Stimulated activated CD4-positive, alpha-beta T cell treated with anti-CD3 and anti-CD28 coated beads, Interleukin-15, amount 100 ng/mL, for 1 hour (primary cell): ENCODE results near the gene TTC17.
"Not testable (repeated sequence)": the region's sequence is repeated elsewhere in the genome, so short reads cannot be mapped to it uniquely, and the experiment has no call there.

ENCODE experiments used
- DNase-seq, 2 donors: peaks; one replicate each; pipeline ENCODE4 v3.0.0-alpha.2; 2020; ENCODE audit warnings: low read depth in 1 of 2, low spot score in 1 of 2

TTC17 gene

GRCh38 chr11:43447151-43447550, 88.4 kb downstream of the TTC17 start:
- DNase-seq = no peak

GRCh38 chr11:43458486-43458885, 99.8 kb downstream of the TTC17 start:
- DNase-seq = no peak

GRCh38 chr11:43459246-43459645, 100.5 kb downstream of the TTC17 start:
- no peak for DNase-seq

GRCh38 chr11:43462359-43462758, 103.6 kb downstream of the TTC17 start:
- no peak for DNase-seq

- DNase-seq = no peak
Observed at GRCh38 chr11:43467958-43468357, 109.2 kb downstream of the TTC17 start.

- DNase-seq = not testable (repeated sequence)
Observed at GRCh38 chr11:43477491-43477890, 118.8 kb downstream of the TTC17 start.

- DNase-seq = no peak
Observed at GRCh38 chr11:43486141-43486540, 127.4 kb downstream of the TTC17 start.

- no peak for DNase-seq
Observed at GRCh38 chr11:43489869-43490465, 131.2 kb downstream of the TTC17 start.

GRCh38 chr11:43492701-43493100, 134.0 kb downstream of the TTC17 start:
- DNase-seq = no peak

- DNase-seq = no peak
Observed at GRCh38 chr11:43493431-43493830, 134.7 kb downstream of the TTC17 start.

- no peak for DNase-seq
Observed at GRCh38 chr11:43497144-43497543, 138.4 kb downstream of the TTC17 start.

- no peak for DNase-seq
Observed at GRCh38 chr11:43498561-43498960, 139.8 kb downstream of the TTC17 start.

GRCh38 chr11:43503417-43503816, 144.7 kb downstream of the TTC17 start:
- DNase-seq = no peak

GRCh38 chr11:43504316-43504950, 145.7 kb downstream of the TTC17 start:
- no peak for DNase-seq

- DNase-seq = no peak
Observed at GRCh38 chr11:43505171-43505570, 146.5 kb downstream of the TTC17 start.

- DNase-seq = no peak
Observed at GRCh38 chr11:43507171-43507570, 148.5 kb downstream of the TTC17 start.

GRCh38 chr11:43508511-43508918, 149.8 kb downstream of the TTC17 start:
- DNase-seq = no peak

GRCh38 chr11:43511959-43512358, 153.2 kb downstream of the TTC17 start:
- no peak for DNase-seq

- DNase-seq = no peak
Observed at GRCh38 chr11:43515090-43515489, 156.4 kb downstream of the TTC17 start.

GRCh38 chr11:43516316-43516850, 157.7 kb downstream of the TTC17 start:
- no peak for DNase-seq

- DNase-seq = no peak
Observed at GRCh38 chr11:43517518-43517917, 158.8 kb downstream of the TTC17 start.

- DNase-seq = no peak
Observed at GRCh38 chr11:43518408-43519160, 159.9 kb downstream of the TTC17 start.
